OCI-LY7 (cell line): Measurements from ENCODE around the gene SRXN1. TPM values are rescaled to one million over a fixed set of nuclear protein-coding genes. Genes with fewer than 3 reads are reported as not detected.

Experiments
- BruUV-seq: library from RNA; stranded (reverse); fragments of 400-500 nt; replicated peaks from 2 replicates; lab custom pipeline; 2021; lab: Mats Ljungman, UMichigan
- CTCF ChIA-PET: fragments of 300-600 bp; sonication (Branson Sonifier 250); formaldehyde crosslinking; loops from one replicate; lab custom pipeline; 2022; ENCODE audit warnings: antibody characterized with exemption; ENCODE audit not compliant: unreplicated experiment; lab: Charles Lee
- POLR2A ChIA-PET: fragments of 300-600 bp; sonication (Branson Sonifier 250); formaldehyde crosslinking; loops from one replicate; lab custom pipeline; 2022; ENCODE audit warnings: antibody characterized with exemption; lab: Charles Lee
- DNase-seq: peaks from one replicate; pipeline ENCODE4 v3.0.0-alpha.2; 2015; ENCODE audit warnings: low spot score
- H2AFZ ChIP-seq: fragments of 200-600 bp; sonication (generic), shearing (Covaris generic); 2 replicates; pipeline ENCODE4 v1.6.1; 2014; ENCODE audit warnings: mild to moderate bottlenecking, antibody characterized with exemption, low read length, moderate library complexity
- H3K27ac ChIP-seq: fragments of 200-600 bp; sonication (generic); 2 replicates; pipeline ENCODE4 v1.5.1; 2014; ENCODE audit warnings: mixed run types, low read depth, mild to moderate bottlenecking, moderate library complexity, low read length, inconsistent platforms; ENCODE audit not compliant: poor library complexity, severe bottlenecking
- H3K36me3 ChIP-seq: fragments of 200-600 bp; sonication (generic); 2 replicates; pipeline ENCODE4 v1.6.1; 2014; ENCODE audit warnings: mild to moderate bottlenecking, antibody characterized with exemption, low read length, moderate library complexity, mixed read lengths; ENCODE audit not compliant: insufficient read depth
- H3K4me1 ChIP-seq: fragments of 200-600 bp; sonication (generic); 2 replicates; pipeline ENCODE4 v1.5.1; 2014; ENCODE audit warnings: mild to moderate bottlenecking, low read length; ENCODE audit not compliant: insufficient read depth, poor library complexity, severe bottlenecking
- H3K4me2 ChIP-seq: fragments of 200-600 bp; sonication (generic); 2 replicates; pipeline ENCODE4 v1.6.1; 2014; ENCODE audit warnings: mild to moderate bottlenecking, low read length
- H3K4me3 ChIP-seq: fragments of 200-600 bp; sonication (generic); 2 replicates; pipeline ENCODE4 v1.5.1; 2014; ENCODE audit warnings: mild to moderate bottlenecking, low read depth, low read length; ENCODE audit not compliant: poor library complexity, severe bottlenecking
- H3K79me2 ChIP-seq: fragments of 200-600 bp; sonication (generic); 2 replicates; pipeline ENCODE4 v1.6.1; 2016; ENCODE audit warnings: low read depth, mild to moderate bottlenecking, low read length, moderate library complexity, mixed read lengths; ENCODE audit not compliant: insufficient read depth
- H3K9me2 ChIP-seq: fragments of 200-600 bp; sonication (generic); 2 replicates; pipeline ENCODE4 v1.6.1; 2016; ENCODE audit warnings: mild to moderate bottlenecking, low read length, mixed read lengths; ENCODE audit not compliant: insufficient read depth
- H3K9me3 ChIP-seq: fragments of 200-600 bp; sonication (generic); 2 replicates; pipeline ENCODE4 v1.6.1; 2014; ENCODE audit warnings: mild to moderate bottlenecking, mixed run types, low read length, mixed read lengths
- H4K20me1 ChIP-seq: fragments of 200-600 bp; sonication (generic); 2 replicates; pipeline ENCODE4 v1.6.1; 2014; ENCODE audit warnings: mild to moderate bottlenecking, antibody characterized with exemption, low read length, moderate library complexity, mixed read lengths; ENCODE audit not compliant: insufficient read depth
- EZH2phosphoT487 ChIP-seq: fragments of 200-600 bp; sonication (generic); IDR thresholded peaks from 2 replicates; pipeline ENCODE4 v1.6.1; 2018; ENCODE audit warnings: low read depth, borderline replicate concordance, mild to moderate bottlenecking, mixed run types, antibody characterized with exemption, low read length, moderate library complexity, mixed read lengths
- intact Hi-C: fragments of 100-400 bp; cut with micrococcal nuclease; formaldehyde crosslinking; loops from one replicate; pipeline ENCODE4 v1.10.0; 2022; ENCODE audit not compliant: unreplicated experiment
- total RNA-seq, 2 experiments: library from RNA; depleted of rRNA in 1 of 2; stranded (reverse); fragments of >200 nt in 1 of 2; shearing (Covaris generic) in 1 of 2; gene quantifications; 2 replicates each; pipeline ENCODE4 v1.2.3, GENCODE V29; 2014 to 2022
- TF ChIP-seq, protein P1 (sequence below): fragments of 200-600 bp; sonication (generic); conservative IDR thresholded peaks from 2 replicates; pipeline ENCODE4 v1.5.1; 2014; ENCODE audit warnings: mild to moderate bottlenecking, antibody characterized with exemption, low read length, moderate library complexity, mixed read lengths

Gene SRXN1
- total RNA-seq, 2 experiments from 2014 or later, result 18.6 to 19.8 TPM

DNA sequence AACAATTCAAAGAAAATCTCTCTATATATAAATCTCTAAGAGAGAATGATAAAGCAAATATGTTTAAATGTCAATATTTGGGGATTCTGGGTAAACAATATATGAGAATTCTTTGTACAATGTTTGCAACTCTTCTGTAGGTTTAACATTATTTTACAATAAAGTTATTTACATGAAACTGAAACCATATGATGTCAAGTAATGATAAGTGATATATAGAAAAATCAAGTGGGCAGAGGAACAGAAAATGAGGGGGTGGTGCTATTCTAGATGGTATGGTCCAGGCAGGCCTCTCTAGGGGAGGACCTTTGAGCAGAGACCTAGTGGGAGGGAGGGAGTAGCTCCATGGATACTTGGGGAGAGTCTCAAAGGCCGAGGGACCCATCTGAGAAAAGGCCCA lies 39.0 kb upstream of the SRXN1 start:
- no TSS peak for BruUV-seq
- H3K27ac ChIP-seq, result no peak overlapping the region
- no peak overlapping the region for H3K4me2 ChIP-seq
- H4K20me1 ChIP-seq, result no peaks in the 10 kb centered on the region
- H3K79me2 ChIP-seq, result no peaks in the 10 kb centered on the region
- DNase-seq, result no peak
- ChIA-PET CTCF (no interaction called here), POLR2A (no interaction called here)
- no peak overlapping the region for H2AFZ ChIP-seq
- intact Hi-C loops, result no loop called here
- TF ChIP-seq, protein P1, sequence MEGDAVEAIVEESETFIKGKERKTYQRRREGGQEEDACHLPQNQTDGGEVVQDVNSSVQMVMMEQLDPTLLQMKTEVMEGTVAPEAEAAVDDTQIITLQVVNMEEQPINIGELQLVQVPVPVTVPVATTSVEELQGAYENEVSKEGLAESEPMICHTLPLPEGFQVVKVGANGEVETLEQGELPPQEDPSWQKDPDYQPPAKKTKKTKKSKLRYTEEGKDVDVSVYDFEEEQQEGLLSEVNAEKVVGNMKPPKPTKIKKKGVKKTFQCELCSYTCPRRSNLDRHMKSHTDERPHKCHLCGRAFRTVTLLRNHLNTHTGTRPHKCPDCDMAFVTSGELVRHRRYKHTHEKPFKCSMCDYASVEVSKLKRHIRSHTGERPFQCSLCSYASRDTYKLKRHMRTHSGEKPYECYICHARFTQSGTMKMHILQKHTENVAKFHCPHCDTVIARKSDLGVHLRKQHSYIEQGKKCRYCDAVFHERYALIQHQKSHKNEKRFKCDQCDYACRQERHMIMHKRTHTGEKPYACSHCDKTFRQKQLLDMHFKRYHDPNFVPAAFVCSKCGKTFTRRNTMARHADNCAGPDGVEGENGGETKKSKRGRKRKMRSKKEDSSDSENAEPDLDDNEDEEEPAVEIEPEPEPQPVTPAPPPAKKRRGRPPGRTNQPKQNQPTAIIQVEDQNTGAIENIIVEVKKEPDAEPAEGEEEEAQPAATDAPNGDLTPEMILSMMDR, result no peak
- TF ChIP-seq EZH2phosphoT487, result no peak
- no peaks in the 10 kb centered on the region for H3K36me3 ChIP-seq
- H3K4me1 ChIP-seq, result no peaks in the 10 kb centered on the region
- H3K4me3 ChIP-seq, result no peak overlapping the region
- no peaks in the 10 kb centered on the region for H3K9me3 ChIP-seq
- no peaks in the 10 kb centered on the region for H3K9me2 ChIP-seq

DNA sequence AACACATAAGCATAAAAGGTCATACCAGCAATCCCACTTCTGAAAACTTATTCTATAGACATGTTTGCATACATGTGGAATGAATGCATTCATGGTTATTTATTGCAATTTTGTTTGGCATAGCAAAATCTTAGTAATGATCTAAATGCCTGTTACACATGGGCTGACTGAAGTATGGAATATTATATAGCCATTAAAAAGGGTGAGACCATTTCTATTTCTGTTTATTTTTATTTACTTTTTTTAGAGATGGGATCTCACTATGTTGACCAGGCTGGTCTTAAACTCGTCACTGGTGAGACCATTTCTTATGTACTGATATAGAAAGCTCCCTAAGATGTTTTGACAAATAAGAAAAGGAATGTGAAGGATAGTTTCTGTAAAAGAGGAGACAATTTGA lies 36.9 kb upstream of the SRXN1 start:
- no peak for DNase-seq
- no peaks in the 10 kb centered on the region for H3K9me2 ChIP-seq
- H3K9me3 ChIP-seq, result no peaks in the 10 kb centered on the region
- POLR2A ChIA-PET, result interaction anchor here (1.0 kb wide), 1 partner anchor 47 kb away, joined by 4 read pairs; no protein-coding TSS in a partner anchor
- no peak overlapping the region for H3K4me3 ChIP-seq
- CTCF ChIA-PET, result no interaction called here
- no peaks in the 10 kb centered on the region for H3K79me2 ChIP-seq
- intact Hi-C loops, result no loop called here
- H3K4me2 ChIP-seq, result no peak overlapping the region
- BruUV-seq, result no TSS peak
- H3K36me3 ChIP-seq, result no peaks in the 10 kb centered on the region
- TF ChIP-seq, protein P1, result no peak
- no peak for TF ChIP-seq EZH2phosphoT487
- no peak overlapping the region for H2AFZ ChIP-seq
- H3K4me1 ChIP-seq, result no peaks in the 10 kb centered on the region
- no peak overlapping the region for H3K27ac ChIP-seq
- H4K20me1 ChIP-seq, result no peaks in the 10 kb centered on the region

DNA sequence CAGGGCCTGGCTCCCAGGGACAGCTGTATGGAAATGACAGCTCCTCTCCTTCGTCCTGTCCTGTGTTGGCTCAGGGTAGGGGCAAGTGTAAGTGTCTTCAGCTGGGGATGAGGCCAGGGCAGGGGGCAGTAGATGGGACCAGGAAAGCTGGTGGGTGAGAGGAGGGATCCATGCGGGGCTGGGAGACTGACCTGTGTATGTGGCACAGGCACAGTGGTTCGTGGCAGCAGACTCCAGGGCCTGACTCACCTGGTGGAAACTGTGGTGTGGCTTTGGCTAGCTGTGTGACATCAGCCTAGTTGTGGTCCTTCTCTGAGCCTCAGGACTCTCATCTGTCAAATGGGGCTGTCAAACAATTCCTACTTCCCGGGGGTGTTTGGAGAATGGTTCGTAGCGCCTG lies 36.3 kb upstream of the SRXN1 start:
- ChIA-PET POLR2A (no interaction called here), CTCF (no interaction called here)
- Histone ChIP-seq H3K4me2 (no peak overlapping the region), H3K36me3 (no peaks in the 10 kb centered on the region), H2AFZ (no peak overlapping the region), H3K9me3 (no peaks in the 10 kb centered on the region), H3K4me1 (no peaks in the 10 kb centered on the region), H4K20me1 (no peaks in the 10 kb centered on the region), H3K9me2 (no peaks in the 10 kb centered on the region), H3K4me3 (no peak overlapping the region), H3K27ac (no peak overlapping the region), H3K79me2 (no peaks in the 10 kb centered on the region)
- no peak for TF ChIP-seq EZH2phosphoT487
- TF ChIP-seq, protein P1, result no peak
- intact Hi-C loops, result no loop called here
- DNase-seq, result no peak
- BruUV-seq, result no TSS peak
